Measurements from ENCODE around the gene RNASEH2B. TPM values are rescaled to one million over a fixed set of nuclear protein-coding genes. Genes with fewer than 3 reads are reported as not detected.

Gene RNASEH2B
- total RNA-seq, 1 donor from 2014 or later, result 60.5 TPM

- no peaks in the 10 kb centered on the region for H3K36me3 ChIP-seq
- H3K9me3 ChIP-seq, result no peaks in the 10 kb centered on the region
- TF ChIP-seq CTCF (IDR thresholded peaks at IDR 0.05), result no peak
- DNase-seq (ENCODE audit: low spot score in 2 of 2), result no peak
- H3K27ac ChIP-seq, result peak overlapping the region in 1 of 2 donors; percentile 16
- peaks cover 7 to 15% of the 10 kb centered on the region in 2 donors for H3K4me1 ChIP-seq
- H3K4me3 ChIP-seq, result peak overlapping the region in 1 of 2 donors; percentile 27
- H3K27me3 ChIP-seq, result no peaks in the 10 kb centered on the region
- intact Hi-C loops (cut with DNase I), result loop anchor here (5.0 kb wide), 1 partner anchor 58 kb away; no protein-coding TSS in a partner anchor
Observed at GRCh38 chr13:50993934-50994333, 84.3 kb downstream of the RNASEH2B start.

GRCh38 chr13:50994651-50995050 is 85.1 kb downstream of the RNASEH2B start:
- no peak overlapping the region for H3K27ac ChIP-seq
- no peak for DNase-seq (ENCODE audit: low spot score in 2 of 2)
- no peaks in the 10 kb centered on the region for H3K36me3 ChIP-seq
- H3K9me3 ChIP-seq, result no peaks in the 10 kb centered on the region
- no peak overlapping the region for H3K4me3 ChIP-seq
- intact Hi-C loops (cut with DNase I), result loop anchor here (5.0 kb wide), 1 partner anchor 58 kb away; no protein-coding TSS in a partner anchor
- TF ChIP-seq CTCF (IDR thresholded peaks at IDR 0.05), result no peak
- peaks cover 7 to 15% of the 10 kb centered on the region in 2 donors for H3K4me1 ChIP-seq
- H3K27me3 ChIP-seq, result no peaks in the 10 kb centered on the region

GRCh38 chr13:50995854-50996253 is 86.3 kb downstream of the RNASEH2B start:
- Histone ChIP-seq H3K4me1 (peaks cover 7 to 10% of the 10 kb centered on the region in 2 donors), H3K27me3 (no peaks in the 10 kb centered on the region), H3K9me3 (no peaks in the 10 kb centered on the region), H3K36me3 (no peaks in the 10 kb centered on the region), H3K4me3 (no peak overlapping the region), H3K27ac (no peak overlapping the region)
- DNase-seq (ENCODE audit: low spot score in 2 of 2), result no peak
- intact Hi-C loops (cut with DNase I), result no loop called here
- TF ChIP-seq CTCF (IDR thresholded peaks at IDR 0.05), result no peak

GRCh38 chr13:50998326-50998725 is 88.7 kb downstream of the RNASEH2B start:
- H3K9me3 ChIP-seq, result no peaks in the 10 kb centered on the region
- no peaks in the 10 kb centered on the region for H3K27me3 ChIP-seq
- H3K4me1 ChIP-seq, result peaks cover 0 to 9% of the 10 kb centered on the region in 2 donors
- no peak for TF ChIP-seq CTCF (IDR thresholded peaks at IDR 0.05)
- DNase-seq (ENCODE audit: low spot score in 2 of 2), result no peak
- H3K4me3 ChIP-seq, result no peak overlapping the region
- no peaks in the 10 kb centered on the region for H3K36me3 ChIP-seq
- intact Hi-C loops (cut with DNase I), result no loop called here
- no peak overlapping the region for H3K27ac ChIP-seq

GRCh38 chr13:50999641-51000040 is 90.0 kb downstream of the RNASEH2B start:
- Histone ChIP-seq H3K27me3 (no peaks in the 10 kb centered on the region), H3K4me1 (peaks cover 0 to 2% of the 10 kb centered on the region in 2 donors), H3K36me3 (no peaks in the 10 kb centered on the region), H3K4me3 (no peak overlapping the region), H3K9me3 (no peaks in the 10 kb centered on the region), H3K27ac (no peak overlapping the region)
- no peak for DNase-seq (ENCODE audit: low spot score in 2 of 2)
- TF ChIP-seq CTCF (IDR thresholded peaks at IDR 0.05), result no peak
- intact Hi-C loops (cut with DNase I), result no loop called here

- H3K27me3 ChIP-seq, result no peaks in the 10 kb centered on the region
- no peaks in the 10 kb centered on the region for H3K9me3 ChIP-seq
- no peak overlapping the region for H3K4me3 ChIP-seq
- TF ChIP-seq CTCF (IDR thresholded peaks at IDR 0.05), result no peak
- H3K4me1 ChIP-seq, result peaks cover 0 to 2% of the 10 kb centered on the region in 2 donors
- no peak overlapping the region for H3K27ac ChIP-seq
- intact Hi-C loops (cut with DNase I), result no loop called here
- no peak for DNase-seq (ENCODE audit: low spot score in 2 of 2)
- no peaks in the 10 kb centered on the region for H3K36me3 ChIP-seq
Observed at GRCh38 chr13:51000061-51000460, 90.5 kb downstream of the RNASEH2B start.
